HG03457 (cell line): ENCODE data around the gene ZNF148.

ENCODE experiments used
- ATAC-seq: cut with Tn5 transposase; IDR thresholded peaks from one replicate; pipeline ENCODE4 v1.9.1; 2021; ENCODE audit warnings: moderate number of reproducible peaks; ENCODE audit not compliant: unreplicated experiment

Gene ZNF148

DNA sequence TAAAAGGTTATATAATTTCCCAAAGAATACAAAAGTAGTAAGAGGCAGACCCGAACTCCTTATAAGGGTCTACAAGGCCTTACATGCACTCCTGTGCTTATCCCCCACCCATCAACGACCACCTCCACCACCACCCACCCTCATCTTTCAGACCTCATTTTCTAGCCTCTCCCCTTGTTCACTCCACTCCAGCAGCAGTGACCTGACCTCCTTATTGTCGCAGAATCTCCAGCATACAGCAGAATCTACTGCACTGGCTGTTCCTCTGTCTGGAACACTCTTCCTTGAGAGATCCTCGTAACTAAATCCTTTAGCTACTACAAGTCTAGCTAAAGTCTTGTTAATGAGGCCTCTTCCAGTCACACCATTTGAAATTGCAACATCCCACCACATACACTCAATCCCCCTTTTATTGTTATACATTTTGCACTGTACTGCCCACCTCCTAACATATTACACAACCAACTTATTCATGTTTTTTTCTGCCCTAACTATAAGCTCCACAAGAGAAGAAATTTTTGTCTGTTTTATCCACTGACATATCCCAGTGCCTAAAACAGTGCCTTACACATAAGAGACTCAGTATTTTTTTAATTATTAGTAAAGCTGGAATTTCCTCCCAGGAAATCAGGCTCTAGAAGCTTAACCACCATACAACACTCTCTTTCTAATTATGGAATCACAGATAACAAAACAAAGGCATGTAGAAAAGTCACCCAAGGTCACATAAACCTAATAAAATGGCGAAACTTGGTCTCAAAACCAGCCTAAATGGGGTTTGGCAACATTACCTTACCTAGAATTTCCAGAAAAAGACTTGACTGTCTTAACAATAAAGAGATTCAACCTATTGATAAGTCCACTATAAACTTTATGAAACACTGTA is 40.2 kb downstream of the ZNF148 start:
- no peak for ATAC-seq

DNA sequence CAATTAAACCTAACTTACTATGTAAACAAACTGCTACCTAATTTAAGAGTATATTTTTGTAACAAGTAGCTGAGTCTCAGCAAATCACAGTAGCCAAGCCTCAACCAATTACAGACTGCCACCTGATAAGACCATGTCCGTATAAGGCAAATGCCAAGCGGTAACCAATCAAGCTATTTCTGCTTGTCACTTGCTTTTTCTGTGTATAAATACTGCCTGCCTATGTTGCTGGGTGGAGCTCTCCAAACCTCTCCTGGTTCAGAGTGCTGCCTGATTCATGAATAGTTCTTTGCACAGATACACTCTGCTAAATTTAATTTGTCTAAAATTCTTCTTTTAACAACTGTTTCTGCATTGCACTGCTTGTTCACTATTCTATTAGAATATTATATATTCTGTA is 42.6 kb downstream of the ZNF148 start:
- ATAC-seq: no peak

DNA sequence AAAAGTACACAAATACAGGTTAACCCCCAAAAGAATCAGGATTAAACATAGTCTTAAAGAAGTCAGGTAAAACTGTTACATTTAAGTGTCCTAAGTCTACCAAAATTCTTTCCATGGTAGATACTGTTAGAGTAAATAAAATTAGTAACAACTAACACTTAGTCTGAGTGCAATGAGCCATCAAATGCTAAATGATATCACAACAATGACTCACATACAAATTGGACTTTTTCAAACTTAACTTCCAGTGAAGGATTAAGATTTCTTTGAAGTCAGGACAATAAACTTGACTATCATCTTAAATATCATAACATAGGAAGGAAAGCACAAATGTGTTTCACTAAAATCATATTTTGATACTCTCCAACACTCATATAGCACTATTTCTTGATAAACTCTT is 43.9 kb downstream of the ZNF148 start:
- ATAC-seq: no peak

DNA sequence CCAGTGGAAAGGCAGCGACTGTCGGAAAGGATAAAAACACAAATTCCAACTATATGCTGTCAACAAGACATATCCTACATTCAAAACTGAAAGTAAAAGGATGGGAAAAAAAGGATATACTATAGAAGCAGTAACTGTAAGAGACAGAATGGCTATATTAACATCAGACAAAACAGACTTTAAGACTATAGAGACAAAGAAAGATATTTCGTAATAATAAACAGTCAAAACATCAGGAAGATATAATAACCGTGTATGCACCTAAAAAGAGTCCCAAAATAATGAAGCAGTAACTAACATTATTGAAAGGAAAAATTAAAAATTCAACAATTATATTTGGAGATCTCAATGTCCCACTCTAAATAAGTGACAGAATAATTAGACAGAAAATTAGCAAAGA is 48.2 kb downstream of the ZNF148 start:
- no peak for ATAC-seq

DNA sequence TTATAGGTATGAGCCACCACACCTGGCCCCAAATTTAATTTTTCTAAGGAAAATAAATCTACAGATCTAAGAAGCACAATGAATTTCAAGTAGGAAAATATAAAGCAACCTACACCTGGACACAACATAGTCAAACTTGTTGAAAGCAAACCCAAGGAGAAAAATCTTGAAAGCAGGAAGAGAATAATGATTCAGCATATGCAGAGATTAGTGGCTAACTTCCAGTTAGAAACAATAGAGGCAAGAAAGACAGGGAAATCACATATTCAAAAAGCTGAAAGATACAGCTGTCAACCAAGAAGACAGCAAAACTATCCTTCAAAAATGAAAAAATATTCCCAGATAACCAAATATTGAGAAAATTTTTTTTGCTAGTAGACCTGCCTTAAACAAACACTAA is 49.4 kb downstream of the ZNF148 start:
- no peak for ATAC-seq

DNA sequence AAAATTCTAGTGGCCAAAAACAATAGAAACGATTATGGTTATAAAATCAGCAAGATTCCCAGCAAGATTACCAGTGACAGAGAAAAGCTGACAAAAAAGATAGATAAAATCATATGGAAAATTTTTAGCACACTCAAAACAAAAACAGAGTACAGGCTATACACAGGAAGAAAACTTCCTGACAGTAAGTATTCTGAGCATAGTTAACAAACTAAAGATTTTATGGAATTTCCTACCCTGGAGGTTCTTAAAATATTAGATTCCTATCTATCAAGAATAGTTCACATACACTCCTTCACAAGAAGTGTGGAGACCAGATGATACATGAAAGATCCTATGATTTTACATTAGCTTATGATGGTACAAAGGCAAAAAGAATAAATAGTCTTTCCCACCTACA is 50.8 kb downstream of the ZNF148 start:
- ATAC-seq: no peak

DNA sequence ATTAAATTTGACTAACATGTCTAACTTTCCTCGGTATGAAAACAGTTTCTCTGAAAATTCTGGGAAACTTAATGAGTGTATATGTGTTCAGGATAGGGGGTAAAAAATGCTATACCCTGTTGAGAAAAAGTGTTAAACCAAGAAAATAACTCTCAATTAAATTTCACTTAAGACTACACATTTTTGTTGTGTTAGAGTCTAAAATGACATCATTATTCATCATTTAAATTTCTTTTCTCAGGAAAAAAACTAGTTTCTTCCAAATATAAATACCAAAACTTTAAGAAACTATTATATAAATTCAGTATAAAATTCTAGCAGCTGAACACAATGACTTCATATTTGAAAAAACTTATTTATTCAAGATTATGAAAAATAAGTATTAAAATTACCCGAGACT is 52.2 kb downstream of the ZNF148 start:
- no peak for ATAC-seq

DNA sequence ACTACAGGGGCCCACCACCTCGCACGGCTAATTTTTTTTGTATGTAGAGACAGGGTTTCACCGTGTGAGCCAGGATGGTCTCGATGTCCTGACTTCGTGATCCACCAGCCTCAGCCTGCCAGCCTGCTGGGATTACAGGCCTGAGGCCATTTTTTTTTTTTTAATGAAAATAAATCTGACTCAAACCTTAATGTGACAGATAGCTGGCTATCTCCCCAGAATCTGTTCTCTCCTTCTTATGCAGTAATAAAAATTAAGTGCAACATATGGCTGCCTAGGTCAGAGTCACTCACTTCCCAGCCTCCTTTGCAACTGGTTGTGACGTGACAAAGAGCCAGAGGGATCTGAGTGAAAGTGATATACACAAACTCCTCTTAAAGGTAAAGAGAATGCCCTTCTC is 53.0 kb downstream of the ZNF148 start:
- no peak for ATAC-seq

DNA sequence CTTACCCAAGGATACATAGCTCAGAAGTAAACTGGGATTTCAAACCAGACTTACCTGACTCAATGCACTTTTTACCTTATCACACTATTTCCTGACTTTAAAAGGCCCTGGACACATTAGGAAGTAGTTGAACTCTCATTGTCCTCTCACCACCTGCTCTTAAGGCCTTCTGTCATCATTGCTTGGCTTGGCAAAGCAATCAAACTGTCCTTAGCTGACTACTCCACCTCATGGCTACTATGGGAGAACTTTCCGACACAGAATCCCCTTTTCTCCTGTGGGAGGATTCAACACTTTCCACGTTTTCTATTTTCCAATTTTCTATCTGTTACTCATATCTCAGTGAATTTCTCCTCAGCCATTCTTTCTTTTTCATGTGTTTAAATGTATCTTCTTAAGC is 55.4 kb downstream of the ZNF148 start:
- no peak for ATAC-seq

DNA sequence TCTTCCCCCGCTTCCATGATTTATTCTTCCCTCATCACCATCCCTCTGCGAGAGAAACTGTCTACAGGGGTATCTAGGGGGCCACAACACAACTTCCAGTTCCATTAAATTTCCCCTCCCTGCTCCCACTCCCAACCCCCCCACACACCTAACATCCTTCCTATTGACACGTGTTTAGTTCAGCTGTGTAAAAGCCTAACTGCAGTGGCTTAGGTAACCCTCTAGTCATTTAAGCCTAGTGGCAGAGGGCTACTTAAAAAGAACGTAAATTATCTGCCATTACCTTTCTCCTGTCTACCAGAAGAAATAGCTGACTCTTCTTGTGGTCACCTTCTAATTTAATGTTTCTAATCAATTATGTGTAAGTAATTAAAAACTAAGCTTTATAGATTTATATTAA is 56.3 kb downstream of the ZNF148 start:
- ATAC-seq: no peak

DNA sequence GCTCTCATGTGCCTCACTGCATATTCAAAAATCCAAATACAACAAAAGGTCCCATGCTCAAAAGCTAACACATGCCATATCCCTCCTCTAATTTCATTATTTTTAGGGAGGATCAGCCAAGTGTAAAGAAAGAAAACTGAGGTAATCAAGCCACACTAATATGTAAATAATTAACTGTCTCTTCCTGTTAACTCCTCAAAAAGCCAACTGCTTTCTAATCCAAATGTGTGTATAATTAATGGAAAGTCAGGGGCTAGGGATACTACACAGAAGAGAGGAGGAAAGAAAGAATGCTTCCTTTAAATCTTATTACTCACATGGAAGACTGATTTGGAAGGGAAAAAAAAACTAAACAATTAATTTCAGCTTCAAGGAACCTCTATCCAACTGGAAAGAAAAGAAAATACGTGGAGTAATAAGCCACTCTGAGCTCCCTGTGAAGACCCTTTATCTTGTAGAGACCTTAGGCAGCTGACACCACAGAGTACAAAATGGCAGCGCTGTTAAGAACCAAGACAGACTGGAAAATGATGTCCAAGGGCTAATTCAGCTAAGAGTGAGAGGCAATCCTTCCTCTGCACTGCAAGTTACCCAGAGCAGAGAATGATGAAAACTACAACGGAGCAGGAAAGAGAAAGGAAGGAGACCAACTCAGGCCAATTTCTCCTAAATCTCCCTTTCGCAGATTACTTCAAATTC is 56.8 kb downstream of the ZNF148 start:
- ATAC-seq: no peak

DNA sequence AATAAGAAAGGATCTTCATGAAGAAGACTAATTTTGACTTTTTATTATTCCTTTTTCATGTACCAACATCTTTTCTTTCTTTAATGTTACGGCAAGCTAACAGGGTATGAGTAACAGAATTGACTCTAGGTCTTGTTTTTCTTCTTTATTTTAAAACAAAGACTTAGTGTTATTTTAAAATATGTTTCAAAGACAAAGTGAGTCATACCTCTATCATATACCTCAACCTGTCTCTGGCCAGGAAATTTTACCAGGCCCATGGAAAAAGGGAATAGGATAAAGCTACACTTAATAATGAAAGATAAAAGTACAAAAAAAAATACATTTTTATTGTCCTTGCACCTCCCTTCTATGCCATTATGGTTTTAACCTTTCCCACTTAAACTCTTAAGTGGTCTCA is 57.4 kb downstream of the ZNF148 start:
- ATAC-seq: no peak

DNA sequence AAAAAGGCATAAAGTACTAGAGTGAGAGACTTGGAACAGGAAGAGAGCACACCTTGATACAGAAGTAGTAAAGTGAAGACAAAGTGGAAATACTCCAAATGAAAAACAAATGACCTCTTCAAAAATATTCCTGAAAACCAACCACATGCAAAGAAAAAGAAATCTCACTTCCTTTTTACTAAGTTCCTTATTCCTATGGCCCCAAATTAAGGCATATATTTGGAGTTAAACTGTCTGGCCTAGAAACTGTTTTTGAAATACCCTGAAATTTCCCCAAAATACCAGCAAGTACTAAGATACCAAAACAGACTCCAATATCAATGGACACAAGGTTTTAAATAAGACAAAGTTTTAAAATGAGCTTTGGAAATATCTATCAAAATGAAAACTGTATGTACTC is 58.2 kb downstream of the ZNF148 start:
- no peak for ATAC-seq

DNA sequence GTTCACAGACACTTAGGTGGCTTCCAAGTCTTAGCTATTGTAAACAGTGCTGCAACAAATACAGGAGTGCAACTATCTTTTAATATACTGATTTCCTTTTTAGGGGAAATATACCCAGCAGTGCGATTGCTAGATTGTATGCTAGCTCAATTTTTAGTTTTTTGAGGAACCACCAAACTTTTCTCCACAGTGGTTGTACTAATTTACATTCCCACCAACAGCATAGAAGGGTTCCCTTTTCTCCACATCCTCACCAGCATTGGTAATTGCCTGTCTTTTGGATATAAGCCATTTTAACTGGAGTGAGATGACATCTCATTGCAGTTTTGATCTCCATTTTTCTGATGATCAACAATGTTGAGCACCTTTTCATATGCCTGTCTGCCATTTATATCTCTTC is 58.9 kb downstream of the ZNF148 start:
- no peak for ATAC-seq

DNA sequence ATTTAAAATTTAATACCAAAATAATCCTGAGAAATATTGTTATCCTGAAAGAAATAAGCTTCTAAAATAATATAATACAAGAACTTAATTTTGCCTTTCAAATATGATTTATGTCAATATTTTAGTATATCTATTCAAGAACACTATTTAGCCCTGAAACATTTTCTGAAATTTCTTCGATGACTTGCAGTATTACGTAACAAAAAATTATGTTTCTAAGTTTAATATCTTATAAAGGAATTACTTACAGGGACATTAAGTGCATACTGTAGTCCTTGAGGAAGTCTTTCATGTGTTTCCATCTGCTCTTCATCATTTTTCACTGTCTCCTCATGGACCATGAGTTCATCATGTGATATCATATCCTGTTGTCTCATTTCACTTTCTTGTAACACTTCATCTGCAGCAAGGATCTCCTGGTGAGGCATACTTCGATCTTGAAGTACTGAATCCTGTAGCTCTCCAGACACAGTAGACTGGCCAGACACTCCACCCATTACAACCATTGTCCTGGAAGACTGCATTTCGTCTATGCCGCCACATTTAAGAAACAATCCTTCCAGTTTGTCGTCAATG is 62.0 kb downstream of the ZNF148 start:
- no peak for ATAC-seq

DNA sequence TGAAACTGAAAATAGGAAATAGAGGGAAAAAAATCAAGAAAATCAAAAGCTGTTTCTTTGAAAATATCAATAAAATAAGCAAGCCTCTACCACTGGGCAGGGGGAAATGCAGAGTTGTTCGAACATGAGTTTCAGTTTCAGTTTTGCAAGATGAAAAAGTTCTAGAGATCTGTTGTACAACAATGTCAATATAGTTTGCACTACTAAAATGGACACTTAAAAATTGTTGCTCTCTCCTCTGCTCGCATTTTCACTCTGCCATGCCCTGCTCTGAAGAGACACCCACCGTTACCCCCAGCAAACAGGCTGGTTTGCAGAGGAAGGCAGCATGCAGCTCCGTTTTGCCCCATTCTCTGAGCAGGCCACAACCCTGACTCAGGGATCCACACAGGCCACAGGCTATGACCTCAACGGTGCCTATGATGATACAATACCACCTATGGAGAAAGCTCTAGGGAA is 64.5 kb downstream of the ZNF148 start:
- ATAC-seq: no peak

DNA sequence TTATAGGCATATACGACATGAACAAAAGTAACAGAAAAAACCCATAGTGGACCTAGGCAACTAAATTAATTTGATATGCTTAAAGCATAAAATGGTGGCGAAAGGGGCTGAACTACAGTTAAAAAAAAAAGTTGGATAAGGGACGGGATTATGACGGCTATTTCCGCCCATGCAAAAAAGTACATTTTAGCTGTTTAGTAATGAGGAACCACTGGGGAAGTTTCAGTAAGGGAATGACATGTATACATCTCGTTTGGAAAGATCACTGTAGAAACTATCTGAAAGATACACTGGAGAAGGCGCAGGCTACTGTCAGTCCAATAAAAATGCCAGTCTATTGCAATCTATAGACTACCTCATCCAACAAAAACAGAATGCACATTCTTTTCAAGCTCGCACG is 65.6 kb downstream of the ZNF148 start:
- no peak for ATAC-seq

DNA sequence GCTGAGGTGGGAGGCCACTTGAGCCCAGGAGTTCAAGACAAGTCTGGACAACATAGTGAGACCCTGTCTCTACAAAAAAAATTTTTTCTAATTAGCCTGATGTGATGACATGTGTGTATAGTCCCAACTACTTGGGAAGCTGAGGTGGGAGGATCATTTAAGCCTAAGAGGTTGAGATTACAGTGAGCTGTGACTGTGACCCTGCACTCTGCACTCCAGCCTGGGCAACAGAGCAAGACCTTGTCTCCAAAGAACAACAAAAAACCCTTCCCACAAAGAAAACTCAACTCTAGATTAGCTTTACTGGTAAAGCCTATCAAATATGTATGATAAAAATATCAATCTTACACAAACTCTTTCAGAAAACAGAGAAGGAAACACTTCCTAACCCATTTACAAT is 68.5 kb downstream of the ZNF148 start:
- no peak for ATAC-seq

DNA sequence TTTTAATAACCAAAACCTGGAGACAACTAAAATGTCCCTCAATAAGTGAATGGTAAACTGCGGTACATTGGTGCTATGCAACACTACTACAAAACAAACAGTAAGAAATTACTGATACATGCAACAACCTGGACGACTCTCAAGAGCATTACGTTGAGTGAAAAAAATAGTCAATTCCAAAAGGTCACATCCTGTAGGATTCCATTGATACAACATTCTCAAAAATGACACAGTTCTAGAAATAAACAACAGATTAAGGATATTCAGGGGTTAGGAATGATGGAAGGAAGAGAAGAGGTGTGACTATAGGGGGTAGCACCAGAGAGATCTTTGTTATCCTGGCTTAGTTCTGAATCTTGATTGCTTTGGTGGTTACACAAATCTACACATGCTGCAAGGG is 72.2 kb downstream of the ZNF148 start:
- ATAC-seq: no peak

DNA sequence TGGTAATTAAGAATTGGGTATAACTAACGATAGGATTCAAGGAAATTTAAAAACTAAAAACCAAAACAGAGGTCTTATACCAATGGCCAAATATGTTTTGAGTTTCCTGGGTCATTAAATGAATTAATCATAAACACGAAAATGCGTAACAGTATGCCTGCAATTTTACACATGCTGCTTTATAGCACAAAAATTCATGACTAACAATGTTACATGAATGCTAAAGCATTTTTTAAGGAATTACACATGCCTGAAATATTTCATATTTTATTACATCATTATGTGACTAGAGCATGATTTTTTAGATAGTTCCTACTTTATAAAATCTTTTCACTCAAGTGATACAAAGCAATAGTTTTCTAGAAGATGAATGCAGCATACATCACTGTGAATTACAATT is 74.7 kb downstream of the ZNF148 start:
- no peak for ATAC-seq

DNA sequence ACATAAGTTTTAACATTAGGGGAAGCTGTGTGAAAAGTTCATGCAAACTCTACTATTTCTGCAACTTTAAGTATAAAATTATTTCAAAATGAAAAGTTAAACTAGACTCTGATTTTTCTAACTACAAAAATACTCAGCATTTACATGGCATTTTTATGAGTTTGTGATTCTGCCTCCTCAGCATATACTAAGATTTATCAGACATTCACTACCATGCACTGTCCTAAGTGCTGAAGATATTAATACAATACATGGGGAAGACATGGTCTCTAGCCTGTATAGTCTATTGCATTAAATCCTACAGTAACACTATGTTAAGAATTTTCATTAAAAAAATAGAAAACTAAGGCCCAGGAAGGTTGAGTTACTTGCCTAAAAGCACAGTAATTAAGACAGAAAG is 80.7 kb downstream of the ZNF148 start:
- ATAC-seq: no peak

DNA sequence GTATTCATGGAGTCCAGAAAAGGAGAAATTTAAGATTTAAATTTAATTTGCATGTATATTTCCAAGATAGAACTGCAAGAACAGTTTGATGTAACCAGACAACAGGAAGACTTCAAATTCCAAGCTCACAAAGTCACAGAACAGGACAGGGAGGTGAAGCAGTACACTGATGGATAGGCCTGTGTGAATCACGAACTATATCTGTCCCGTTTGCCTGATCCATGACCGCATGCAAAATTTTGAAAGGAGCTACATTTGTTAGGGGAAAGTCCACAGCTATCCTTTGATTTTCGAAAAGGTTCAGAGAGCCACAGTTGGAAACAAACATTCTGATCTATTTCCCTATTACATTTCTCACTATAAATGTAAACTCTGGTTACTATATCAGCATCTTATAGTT is 83.1 kb downstream of the ZNF148 start:
- ATAC-seq: no peak
